ENCODE results near the gene NRSN2.
"Not testable (repeated sequence)": the region's sequence is repeated elsewhere in the genome, so short reads cannot be mapped to it uniquely, and the experiment has no call there.

NRSN2 gene

DNA sequence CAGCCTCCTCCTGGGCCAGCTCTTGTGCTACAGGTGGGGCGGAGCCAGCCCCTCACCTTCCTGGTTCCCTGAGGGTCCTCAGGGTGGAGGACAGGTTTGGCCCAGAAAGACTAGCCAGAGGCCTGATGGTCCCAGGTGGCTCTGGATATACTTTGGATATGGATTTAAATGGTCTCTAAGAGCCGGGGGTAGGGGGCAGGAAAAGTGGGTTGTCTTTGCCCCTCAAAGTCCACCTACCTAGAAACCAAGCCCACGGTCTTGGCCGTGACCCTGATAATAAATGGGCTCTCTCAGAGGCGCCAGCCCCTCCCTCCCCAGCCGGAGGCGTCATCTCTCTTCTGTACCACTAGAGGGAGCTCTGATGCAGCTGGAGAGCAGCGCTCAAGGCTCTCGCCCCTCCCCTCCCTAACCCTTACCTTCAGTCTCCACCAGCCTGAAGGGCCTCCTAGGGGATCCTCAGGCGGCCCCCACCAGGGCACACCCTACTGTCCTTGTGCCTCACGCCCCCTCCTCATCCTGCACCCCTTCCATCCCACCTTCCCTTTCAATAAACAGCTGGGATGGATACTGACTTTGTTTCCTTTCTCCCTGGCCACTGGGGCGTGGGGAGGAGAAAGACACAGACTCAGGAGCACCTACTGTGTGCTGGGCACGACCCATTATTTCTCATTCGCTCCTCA lies 7.5 kb downstream of the NRSN2 start:
- peak; percentile 86 for DNase-seq

DNA sequence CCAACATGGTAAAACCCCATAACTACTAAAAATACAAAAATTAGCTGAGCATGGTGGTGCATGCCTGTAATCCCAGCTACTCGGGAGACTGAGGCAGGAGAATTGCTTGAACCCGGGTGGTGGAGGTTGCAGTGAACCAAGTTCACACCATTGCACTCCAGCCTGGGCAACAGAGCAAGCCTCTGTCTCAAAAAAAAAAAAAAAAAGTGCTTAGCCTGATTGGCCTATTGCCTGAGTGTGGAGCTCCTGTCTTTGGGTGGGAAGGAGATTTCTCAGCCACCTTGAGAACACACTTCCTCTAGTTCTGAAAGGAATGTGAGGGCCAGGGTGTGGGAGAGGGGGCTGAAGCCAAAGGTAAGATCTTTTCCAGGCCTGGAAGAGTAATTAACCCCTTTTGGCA lies 9.2 kb downstream of the NRSN2 start:
- not testable (repeated sequence) for DNase-seq

DNA sequence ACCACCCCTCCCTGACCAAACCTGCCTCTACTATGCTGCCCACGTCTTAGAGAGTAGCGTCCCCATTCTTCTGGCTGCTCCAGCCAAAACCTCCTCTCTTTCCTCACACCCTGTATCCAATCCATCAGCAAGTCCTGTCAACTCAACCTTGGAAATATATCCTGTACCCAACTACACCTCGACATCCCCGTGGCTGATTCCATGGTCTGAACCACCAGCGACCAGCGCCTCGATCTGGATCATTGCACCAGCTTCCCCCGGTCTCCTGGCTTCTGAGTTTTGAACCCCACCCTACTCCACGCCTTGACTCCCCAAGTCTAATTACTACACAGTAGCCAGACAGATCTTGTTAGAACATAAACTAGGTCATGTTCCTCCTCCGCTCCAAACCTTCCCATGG lies 9.8 kb downstream of the NRSN2 start:
- DNase-seq = no peak

DNA sequence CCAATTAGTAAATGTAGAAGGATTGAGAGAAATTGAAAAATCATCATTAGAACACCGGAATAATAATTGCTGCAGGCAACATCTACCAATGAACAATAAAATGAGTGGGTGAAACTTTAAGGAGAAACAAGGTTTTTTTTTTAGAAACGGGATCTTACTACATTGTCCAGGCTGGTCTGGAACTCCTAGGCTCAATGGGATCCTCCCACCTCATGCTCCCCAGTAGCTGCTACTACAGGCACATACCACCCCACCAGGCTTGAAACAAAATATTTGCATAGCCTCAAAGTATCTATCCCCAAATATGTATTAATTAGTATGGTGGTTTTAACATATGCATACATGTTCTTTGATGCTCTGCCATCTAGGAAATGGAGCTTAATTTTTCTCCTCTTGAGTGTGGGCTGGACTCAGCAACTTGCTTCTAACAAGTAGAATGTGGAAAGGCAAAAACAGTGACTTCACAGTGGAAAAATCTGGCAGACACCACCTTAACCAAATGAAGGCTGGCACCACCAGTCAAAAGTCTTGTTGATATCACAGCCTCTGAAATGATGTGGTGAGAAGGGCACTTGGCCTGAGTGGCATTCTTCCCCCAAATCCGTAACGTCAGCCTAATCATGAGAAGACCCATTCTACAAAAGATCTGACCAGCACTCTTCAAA lies 12.1 kb downstream of the NRSN2 start:
- no peak for DNase-seq

DNA sequence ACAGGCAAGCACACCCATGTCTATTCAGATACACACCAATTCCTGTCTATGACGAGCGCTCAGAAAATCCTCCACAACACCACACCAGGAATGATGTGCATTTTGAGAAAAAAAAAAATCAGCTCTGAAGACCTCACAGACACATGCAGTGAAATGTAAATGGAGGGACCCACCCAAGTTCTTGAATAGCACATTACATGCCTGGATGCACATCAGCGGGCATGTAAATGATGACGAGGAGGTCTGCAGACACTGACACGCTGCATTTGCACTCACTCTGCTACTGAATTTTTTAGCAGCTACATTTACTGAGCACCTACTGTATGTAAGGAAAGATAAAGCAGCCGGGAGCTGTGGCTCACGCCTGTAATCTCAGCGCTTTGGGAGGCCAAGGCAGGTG lies 14.7 kb downstream of the NRSN2 start:
- DNase-seq = peak; percentile 79

DNA sequence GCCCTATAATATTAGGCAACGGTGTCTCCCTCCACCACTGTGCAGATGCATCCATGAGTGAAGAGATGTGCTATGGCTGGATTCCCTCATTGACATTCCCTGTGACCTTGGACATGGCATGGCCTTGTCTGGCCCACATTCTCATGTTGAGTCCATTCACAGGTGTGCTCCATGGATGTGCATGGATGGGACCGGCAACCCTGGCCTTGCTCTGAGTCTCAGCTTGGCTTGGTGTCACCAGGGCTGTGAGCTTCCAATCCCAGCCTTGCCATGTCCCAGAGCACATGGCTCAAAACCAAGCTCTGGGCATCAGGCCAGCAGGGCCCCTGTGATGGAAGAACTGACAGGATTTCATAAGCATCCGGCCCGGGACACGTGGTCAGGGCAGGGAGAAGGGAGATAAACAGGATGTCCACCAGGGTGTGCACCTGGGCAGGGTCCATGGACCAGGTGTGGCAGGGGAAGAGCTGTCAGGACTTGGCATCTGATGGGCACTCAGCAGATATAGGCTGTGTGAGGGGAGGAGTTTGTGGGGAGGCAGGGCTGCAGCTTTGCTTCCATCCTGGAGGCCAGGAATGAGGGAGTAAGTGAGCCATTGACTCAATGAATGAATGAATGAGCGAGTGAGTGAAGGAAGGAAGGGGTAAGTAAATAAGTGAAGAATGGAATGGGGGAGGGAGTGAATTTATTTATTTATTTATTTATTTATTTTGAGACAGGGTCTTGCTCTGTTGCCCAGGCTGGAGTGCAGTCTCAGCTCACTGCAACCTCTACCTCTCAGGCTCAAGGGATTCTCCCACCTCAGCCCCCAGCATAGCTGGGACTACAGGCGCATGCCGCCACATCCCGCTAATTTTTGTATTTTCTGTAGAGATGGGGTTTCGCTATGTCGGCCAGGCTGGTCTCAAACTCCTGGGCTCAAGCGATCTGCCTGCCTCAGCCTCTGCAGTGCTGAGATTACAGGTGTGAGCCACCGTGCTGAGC lies 15.7 kb downstream of the NRSN2 start:
- peak; percentile 94 for DNase-seq

DNA sequence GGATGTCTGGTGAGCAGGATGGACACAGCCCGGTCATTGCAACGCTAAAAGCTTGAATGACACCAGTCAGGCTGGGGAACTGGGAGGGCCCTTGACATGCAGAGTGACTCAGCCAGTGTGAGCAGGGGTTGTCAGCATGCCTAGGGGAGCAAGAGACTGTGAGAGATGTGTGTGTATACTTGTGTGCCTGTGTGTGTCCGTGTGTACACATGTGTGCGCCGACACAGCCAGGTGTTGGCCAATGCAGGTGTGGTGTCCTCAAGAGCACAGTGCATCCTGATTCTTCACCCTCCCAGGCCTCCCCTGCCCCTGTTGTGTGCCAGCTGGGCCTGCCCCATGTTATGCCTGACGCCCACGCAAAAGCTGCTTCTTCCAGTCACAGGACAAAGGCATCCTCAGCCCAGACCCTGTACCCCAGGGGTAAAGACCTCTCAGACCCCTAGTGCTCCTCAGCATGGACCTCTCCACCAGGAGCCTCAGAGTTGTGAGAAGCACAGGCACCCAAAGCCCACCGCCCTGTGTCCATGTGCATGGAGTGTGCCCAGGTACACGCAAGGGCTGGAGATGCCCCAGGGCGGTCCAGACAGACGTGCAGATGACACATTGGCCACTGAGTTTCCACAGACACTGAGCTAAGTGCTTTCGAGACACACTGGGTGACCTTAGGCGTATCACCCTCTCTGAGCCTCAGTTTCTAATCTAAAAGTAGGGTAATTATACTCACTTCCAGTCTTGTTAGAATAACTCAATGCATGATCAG lies 16.6 kb downstream of the NRSN2 start:
- DNase-seq = no peak

DNA sequence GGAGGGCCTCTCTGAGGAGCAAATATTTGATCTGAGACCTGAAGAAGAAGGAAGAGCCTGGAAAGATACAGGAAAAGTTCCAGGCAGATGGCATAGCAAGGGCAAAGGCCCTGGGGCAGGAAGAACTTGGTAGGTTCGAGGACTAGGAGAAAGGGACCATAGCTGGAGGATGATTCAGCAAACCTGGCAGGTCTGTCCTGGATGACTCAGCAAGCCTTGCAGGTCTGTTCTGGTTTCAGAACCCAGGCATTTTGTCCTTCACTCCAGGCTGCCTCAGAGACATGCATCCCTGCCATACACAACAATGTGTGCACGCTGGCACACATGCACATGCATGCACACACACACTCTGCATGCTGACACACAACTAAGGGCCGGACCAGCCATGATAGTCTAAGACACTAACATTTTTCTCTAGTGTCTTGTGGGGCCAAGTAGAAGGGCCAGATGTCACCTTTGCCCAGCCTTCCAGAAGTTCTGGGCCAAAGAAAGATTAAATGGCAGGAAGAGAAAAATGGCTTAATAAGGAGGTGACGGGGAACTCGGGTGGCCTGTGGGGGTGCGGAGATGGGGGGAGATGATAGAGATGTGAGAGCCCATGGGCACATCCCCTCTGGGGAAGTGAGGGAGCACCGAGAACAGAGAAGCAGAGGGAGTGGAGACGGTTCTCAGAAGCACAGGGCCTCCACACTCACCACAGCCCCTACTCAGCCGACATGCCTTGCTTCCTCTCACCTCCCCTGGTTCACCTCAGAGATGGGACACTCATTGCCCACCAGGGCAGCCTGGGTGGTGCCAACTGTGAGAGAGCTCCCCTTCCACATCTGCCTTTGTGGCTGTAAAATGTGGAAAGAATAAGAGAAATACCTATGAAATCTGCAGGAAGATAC lies 18.2 kb downstream of the NRSN2 start:
- no peak for DNase-seq

DNA sequence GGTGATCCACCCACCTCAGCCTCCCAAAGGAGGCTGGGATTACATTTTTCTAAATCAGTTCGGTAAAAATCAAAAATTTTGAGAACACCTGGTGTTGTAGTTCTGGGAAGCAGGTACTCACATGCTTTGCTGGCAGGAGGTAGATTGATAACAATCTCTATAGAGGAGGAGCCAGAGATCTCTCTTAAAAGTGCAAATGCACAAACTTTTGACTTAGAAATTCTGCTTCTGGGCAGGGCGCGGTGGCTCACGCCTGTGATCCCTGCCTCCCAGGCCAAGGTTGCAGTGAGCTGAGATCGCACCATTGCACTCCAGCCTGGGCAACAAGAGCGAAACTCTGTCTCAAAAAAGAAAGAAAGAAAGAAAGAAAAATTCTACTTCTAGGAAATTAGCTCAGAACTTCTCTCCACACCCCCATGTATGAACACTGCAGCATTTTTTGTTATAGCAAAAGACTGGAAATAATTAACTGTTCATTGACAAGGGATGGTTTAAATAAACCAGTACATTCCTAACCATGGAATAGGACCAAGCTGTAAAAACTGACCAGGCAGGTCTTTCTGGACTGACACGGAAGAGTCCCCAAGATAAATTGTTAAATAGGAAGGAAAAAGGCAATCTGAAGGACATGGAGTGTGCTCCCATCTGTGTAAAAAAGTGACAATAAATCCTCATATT lies 19.3 kb downstream of the NRSN2 start:
- peak; percentile 38 for DNase-seq

DNA sequence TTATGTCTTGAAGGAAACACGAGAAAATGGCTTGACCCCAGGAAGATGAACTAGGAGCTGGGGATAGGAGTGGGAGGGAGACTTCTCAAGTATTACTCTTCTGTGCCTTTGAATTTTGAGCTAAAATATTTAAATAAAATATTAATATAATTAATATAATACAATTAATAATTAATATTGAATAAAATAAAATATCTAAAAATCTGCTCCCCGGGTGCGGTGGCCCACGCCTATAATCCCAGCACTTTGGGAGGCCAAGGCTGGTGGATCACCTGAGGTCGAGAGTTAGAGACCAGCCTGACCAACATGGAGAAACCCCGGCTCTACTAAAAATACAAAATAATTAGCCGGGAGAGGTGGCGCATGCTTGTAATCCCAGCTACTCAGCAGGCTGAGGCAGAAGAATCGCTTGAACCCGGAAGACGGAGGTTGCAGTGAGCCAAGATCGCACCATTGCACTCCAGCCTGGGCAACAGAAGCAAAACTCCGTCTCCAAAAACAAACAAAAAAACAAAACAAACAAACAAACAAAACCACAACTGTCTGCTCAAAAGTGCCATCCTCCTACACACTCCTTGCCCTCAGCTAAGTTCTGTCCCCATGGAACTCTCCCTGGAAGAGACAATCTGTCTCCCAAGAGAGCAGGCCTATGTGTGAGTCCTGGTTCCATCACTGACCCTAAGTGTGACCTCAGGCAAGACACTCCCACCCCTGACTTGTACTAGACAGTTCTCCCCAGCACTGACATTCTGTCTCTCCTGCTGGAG lies 20.0 kb downstream of the NRSN2 start:
- no peak for DNase-seq

DNA sequence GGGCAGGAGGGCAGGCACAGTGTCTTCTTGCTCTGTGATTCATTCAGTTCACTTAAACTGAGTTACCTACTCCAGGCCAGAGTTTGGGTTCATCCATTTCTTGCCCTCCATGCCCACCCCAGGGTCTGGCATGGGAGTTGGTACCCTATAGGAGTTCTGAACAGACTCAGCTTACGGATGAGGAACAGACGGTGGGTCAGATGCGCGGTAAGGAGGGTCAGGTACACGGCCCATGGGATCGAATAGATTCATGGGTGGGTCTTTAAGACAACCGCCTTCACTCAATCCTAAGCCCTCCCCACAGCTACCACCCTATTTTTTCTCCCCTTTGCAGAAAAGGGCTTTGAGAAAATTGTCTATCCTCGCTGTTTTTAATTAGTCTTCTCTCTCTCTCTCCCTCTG lies 20.6 kb downstream of the NRSN2 start:
- peak; percentile 39 for DNase-seq

DNA sequence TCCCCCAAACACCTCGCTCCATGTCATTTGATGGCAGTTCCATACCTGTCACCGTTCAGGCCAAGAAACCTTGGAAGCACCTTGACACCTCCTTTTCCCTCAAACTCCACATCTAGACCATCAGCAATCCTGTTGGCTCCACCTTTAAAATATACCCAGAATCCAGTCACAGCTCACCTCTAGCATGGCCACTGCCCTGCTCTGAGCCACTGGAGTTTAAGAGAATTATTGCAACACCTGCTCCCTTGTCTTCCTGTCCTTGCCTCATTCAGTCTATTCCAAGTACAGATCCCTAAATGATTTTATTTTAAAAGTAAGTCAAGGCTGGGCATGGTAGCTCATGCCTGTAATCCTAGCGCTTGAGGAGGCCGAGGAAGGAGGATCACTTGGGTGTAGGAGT lies 22.0 kb downstream of the NRSN2 start:
- no peak for DNase-seq

DNA sequence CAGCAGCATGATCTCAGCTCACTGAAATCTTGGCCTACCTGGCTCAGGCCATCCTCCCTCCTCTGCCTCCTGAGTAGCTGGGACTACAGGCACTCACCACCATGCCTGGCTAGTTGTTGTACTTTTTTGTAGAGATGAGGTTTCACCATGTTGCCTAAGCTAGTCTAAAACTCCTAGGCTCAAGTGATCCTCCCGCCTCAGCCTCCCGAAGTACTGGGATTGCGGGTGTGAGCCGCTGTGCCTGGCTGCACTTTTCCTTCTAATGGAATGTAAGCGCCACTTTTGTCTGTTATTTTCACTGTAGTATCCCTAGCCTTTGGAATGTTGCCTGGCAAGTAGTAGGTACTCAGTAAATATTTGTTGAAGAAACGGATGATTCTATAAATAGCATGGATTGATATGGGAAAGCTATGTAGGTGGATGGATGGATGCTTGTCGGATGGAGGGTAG lies 23.3 kb downstream of the NRSN2 start:
- no peak for DNase-seq

DNA sequence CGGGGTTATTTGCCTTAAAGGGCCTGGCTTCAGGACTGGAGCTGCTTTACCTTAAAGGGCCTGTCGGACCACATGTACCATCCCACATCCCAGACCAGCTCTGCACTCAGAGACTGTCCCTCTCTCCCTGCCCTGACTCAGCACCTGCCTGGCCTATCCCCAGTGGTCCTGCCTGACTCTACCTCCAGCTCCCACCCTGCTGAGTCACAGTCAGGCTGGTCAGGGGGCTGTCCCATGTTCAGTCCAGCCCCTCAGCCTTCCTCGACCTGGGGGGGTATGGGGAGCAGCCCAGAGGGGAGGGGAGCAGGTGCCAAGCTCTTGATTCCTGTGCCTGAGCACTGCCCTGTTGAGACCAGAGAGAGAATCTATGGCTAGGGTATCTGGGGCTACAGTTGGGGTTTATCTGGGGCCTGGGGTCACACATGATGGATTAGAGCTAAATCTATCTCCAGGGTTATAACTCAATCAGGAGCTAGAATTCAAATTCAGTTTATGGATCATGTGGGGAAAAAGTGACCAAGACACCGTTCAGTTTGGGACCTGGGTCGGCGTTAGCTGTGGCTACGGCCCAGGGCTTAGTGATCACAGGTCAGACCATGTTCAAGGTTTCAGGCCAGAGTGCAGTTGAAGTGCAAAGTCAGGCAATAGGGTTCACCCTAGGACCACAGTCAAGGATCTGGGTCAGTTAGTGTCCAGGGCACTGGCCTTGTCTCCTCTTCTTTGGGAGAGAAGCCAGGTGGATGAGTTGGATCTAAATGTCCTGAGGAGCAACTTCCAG lies 24.3 kb downstream of the NRSN2 start:
- no peak for DNase-seq

DNA sequence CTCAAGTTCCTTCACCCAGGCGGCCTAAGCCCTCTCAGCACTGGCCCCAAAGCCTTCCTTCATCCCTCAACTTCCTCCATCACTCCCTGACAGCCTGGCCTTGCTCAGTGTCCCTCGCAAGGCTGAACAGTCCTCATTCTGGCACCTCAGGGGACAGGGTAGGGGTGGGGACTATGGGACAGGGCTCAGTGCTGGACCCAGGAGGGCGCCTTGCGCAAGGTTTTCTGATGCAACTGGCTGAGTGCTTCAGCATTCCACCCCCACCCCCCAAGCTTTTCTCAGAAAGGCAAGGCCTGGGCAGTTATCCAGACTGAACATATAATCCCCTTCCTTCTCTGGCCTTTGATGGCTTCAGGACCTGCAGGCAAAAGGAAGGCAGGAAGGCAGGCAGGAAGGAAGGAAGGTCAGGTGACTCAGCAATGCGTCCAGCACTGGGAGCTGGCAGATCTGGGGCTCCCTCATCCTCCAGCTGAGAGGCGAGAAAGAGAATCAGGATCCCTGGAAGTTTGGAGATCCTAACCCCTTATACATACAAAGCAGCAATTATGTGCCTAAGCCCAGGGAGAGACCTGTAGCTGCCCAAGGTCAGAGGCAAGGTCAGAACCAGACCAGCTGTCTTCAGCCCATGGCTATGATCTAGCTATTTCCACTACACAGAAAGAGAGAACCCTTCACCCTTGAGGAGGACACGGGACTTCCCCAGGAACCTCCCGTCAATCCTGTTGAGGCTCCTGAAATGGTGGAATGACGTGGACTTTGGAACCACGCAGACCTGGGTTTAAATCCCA lies 25.0 kb downstream of the NRSN2 start:
- DNase-seq = no peak

DNA sequence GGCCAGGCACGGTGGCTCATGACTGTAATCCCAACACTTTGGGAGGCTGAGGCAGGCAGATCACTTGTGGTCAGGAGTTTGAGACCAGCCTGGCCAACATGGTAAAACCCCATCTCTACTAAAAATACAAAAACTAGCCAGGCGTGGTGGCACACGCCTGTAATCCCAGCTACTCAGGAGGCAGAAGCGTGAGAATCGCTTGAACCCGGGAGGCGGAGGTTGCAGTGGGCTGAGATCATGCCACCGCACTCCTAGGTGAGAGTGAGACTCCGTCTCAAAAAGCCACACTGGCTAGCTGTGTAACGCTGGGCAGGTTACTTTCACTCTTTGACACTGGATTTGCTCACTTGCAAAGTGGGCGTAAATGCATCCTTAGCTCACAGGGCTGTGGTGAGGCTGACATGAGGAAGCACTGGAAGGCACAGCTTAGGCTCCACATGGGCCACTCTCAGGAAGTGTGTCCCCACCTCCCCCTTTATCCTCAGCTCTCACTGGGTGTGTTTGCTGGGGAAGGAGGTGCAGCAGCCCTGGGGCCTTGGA lies 25.7 kb downstream of the NRSN2 start:
- DNase-seq = not testable (repeated sequence)

DNA sequence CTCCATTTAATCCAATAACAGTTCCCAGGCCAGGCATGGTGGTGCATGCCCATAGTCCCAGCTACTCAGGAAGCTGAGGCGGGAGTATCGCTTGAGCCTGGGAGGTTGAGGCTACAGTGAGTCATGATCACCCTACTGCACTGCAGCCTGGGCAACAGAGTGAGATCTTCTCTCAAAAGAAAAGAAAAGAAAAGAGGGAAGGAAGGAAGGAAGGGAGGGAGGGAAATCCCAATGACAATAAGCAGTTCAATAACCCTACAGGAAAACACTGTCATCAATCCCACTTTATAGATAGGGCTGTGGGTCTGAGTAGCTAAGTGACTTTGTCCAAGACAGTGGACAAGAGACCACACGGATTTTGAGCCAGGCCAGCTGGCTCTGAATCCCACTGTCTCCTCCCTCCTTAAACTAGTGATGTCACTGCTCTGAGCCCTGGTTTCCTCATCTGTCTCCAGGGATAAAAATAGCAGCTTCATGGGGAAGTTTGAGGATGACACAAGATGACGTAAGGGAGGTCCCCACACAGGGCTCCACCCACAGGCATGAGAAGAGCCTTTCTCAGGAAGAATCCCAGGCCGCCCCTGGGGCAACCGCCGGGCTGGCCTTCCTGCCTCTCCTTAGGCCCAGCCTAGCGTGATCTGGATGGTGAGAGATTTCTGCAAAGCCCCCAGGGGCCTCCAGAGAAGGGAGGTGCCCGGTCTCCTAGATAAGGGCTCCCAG lies 26.4 kb downstream of the NRSN2 start:
- no peak for DNase-seq

All from NCI-H2171 (cell line).